T-helper 1 cell treated with Interleukin-12 subunit alpha and Interleukin-12 subunit beta and Interleukin-4 antibody, amounts not matched to agents 30 ng/mL and 1 ng/mL, for 36 hours (primary cell): ENCODE data around the gene S100A2. TPM values are rescaled to one million over a fixed set of nuclear protein-coding genes. Genes with fewer than 3 reads are reported as not detected.
"Not testable (repeated sequence)": the region's sequence is repeated elsewhere in the genome, so short reads cannot be mapped to it uniquely, and the experiment has no call there.

Experiments used
- intact Hi-C: fragments of 100-400 bp; cut with micrococcal nuclease; formaldehyde crosslinking; loops from one replicate; pipeline ENCODE4 v1.15.1; 2024
- total RNA-seq: library from RNA; stranded (reverse); gene quantifications from 2 replicates; pipeline ENCODE4 v1.2.3, GENCODE V29; 2022

The S100A2 gene
- total RNA-seq, 1 donor from 2014 or later, result 0.78 TPM

DNA sequence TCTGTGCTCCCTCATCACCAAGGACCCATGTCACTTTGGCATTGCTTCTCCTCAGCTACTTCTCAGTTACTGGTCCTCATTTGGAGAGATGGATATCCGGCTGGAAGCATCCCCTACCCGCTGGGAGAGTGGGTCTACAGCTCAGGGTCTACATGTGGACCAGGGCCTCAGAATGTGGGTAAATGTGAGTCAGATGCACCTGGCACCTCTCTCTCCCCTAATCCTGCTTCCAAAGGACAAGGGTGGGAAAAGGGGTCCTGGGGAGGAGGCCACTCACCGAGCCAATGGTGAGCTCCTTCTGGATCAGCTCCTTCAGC is 30.8 kb downstream of the S100A2 start:
- intact Hi-C loops, result loop anchor here (1.0 to 10.0 kb wide), 3 partner anchors 24 to 457 kb away; partner anchors contain the start of genes CREB3L4, RPS27 and SLC39A1

DNA sequence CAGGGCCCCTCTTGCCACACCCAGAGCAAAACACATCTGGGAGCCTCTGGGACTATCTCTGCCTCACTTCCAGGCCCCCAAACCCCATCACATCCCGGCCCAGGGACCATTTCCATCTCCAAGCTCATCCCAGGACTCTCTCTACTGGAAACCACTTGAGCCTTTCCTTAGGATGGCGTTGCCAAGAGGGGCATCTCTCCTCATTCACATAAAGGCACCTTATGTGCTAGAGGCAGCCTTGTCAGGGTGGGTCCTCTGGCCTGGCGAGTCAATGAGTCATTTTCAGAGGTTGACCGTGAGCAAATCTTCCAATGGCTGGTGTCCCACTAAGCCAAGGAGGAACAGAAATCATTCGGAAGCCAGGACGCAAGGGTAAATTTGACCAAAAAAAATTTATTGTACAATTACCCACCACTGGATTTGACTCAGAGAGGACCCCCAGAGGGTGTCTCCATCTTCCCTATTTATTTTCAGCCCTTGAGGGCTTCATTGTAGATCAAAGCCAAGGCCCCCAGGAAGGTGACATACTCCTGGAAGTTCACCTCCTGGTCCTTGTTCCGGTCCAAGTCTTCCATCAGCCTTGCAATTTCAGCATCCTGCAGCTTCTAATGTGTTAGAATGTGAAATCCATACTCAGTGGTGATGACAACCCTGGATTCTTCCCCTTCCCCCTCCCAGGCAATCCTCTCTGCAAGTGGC is 31.3 kb downstream of the S100A2 start:
- intact Hi-C loops, result loop anchor here (5.0 to 10.0 kb wide), 2 partner anchors 430 to 458 kb away; partner anchors contain the start of genes CREB3L4, RPS27 and SLC39A1

GRCh38 chr1:153533689-153534201 is 31.9 kb downstream of the S100A2 start:
- intact Hi-C loops, result loop anchor here (1.0 to 10.0 kb wide), 4 partner anchors 35 to 459 kb away; partner anchors contain the start of genes CREB3L4, RPS27 and SLC39A1

DNA sequence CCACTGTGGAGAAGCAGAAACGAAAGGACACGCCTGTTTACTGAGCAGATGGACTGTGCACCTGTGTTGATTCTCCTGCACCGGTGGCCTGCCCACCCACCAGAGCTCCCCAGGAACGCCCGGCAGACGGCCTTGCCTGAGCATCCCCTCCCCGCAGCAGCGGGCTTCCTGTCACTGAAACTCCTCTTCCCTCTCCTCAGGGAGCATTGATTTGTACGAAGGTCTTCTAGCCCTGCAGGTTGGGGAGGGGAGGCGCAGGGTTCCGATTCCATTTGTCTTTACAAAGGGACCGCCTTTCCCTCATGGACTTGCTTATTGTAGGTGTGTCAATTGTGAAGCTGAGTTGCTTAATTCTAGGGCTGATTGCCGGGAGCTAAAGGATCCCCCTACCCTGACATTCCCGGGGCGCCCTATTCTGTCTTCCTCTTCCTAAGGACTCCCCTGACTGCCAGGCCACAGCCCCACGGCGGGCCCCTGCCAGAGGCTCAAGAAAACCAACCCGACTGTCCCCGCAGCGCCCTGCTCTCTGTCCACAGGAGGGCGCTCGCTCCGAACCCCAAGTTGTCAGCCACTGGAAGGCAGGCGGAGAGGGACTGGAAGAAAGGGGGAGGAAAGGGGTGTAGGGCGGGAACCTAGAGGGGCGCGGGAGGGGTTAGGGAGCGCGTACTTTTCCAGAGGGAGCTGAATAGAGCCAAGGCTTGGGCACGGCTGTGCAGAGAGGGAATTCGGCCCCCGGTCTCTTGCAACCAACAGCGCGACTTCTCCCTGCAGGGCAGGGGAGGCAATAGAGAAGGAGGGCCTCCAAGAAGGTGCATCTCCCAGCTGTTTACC is 32.7 kb downstream of the S100A2 start:
- intact Hi-C loops, result loop anchor here (1.0 to 10.0 kb wide), 5 partner anchors 35 to 459 kb away; partner anchors contain the start of genes CREB3L4, RPS27 and SLC39A1

GRCh38 chr1:153532181-153532580 is 33.5 kb downstream of the S100A2 start:
- intact Hi-C loops, result loop anchor here (1.0 to 10.0 kb wide), 3 partner anchors 139 to 460 kb away; partner anchors contain the start of genes CREB3L4, RPS27 and SLC39A1

GRCh38 chr1:153531638-153532037 is 34.0 kb downstream of the S100A2 start:
- intact Hi-C loops, result loop anchor here (1.0 to 10.0 kb wide), 3 partner anchors 140 to 461 kb away; partner anchors contain the start of genes CREB3L4, RPS27 and SLC39A1

DNA sequence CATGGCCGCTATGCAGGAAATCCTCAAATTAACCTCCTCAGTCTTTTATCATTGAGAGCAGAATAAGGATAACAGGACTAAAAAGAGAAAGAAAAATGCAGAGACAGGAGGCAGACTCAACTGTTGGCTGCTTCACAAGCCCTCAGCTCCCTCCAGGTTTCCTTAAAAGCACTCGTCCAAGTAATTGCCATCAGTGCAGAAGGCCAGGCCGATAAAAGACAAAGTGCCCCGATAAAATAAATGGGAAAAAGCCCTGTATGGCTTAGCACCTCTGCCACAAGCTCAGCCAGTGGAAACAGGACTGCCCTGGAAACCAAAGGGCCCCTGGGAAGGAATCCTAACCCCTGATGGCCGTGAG is 38.0 kb downstream of the S100A2 start:
- intact Hi-C loops, result no loop called here

DNA sequence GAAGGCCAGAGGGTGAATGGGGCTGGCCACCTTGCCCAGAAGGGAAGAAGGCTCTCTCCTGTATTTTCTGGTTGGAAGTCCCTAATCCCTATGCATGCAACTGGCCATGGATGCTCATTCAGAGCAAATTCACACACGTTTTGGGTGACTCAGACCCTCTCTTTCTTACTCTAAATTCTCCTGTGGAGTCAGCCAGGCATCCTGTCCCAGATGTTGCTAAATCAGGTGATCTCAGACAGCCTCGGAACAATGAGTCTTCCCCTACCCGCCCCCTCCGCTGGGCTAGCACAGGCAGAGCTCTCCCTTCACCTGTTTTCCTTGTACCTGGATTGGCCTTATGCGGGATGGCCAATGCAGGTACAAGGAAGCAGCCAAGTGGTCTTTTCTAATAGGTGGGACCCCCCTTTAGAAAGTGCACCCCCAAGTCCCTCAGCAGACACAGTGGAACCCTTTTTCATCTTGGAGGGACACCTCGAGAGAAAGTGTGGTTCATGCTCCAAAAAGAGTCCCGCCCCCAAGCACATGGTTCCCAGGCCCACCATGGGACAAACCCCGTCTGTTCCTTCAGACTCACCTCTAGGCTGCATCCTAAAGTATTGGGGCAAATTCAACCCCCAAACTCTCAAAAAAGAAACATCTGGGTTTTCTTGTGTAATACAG is 38.5 kb downstream of the S100A2 start:
- intact Hi-C loops, result no loop called here

DNA sequence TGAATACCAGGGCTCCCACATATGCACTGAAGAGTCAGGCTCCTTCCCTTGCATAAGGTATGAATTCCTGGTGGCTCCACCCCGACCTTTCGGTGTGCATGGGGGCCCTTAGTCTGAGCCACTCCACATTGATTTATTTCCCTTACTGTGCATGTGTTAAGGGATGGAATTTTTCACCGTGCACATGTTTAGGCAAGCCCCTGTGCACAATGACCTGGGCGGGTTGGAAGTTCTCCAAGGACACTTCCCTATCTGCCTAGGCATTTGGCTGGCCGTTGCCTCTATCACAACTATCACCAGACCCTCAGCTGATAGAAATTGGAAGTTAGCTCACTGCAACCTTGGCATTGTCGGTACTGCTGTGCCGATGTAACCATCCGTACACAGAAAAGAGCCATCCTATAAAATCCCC is 39.5 kb downstream of the S100A2 start:
- intact Hi-C loops, result no loop called here

DNA sequence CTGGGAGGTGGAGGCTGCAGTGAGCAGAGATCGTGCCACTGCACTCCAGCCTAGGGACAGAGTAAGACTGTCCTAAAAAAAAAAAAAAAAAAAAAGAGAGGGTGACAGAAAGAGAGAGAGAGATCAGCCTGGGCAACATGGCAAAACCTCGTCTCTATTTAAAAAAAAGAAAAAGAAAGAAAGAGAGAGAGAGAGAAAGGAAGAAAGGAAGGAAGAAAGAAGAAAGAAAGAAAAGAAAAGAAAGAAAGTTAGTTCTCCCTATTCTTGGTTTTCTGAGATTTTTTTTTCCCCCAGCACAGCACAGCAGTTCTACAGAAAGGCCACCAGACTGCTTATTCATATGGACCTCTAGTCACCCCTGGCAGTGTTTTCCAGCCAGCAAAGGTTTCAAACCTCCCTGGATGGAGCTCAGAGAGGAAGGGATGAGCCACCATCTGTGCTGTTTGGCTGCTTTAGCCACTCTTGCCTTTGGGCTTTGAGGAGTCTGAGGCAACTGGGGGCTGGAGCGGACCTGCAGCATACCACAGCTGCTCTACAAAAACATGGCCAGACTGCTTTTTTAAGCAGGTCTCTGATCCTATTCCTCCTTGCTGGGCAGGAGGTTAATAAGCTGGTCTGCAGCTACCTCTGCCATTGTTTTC is 40.4 kb downstream of the S100A2 start:
- intact Hi-C loops, result no loop called here

GRCh38 chr1:153522353-153523048 is 43.1 kb downstream of the S100A2 start:
- intact Hi-C loops, result not testable (repeated sequence)

DNA sequence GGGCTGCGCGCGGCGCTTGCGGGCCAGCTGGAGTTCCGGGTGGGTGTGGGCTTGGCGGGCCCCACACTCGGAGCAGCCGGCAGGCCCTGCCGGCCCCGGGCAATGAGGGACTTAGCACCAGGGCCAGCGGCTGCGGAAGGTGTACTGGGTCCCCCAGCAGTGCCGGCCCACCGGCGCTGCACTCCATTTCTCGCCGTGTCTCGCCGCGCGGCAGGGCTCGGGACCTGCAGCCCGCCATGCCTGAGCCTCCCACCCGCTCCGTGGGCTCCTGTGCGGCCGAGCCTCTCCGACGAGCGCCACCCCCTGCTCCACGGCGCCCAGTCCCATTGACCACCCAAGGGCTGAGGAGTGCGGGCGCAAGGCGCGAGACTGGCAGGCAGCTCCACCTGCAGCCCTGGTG is 43.8 kb downstream of the S100A2 start:
- intact Hi-C loops, result not testable (repeated sequence)

GRCh38 chr1:153520818-153521476 is 44.7 kb downstream of the S100A2 start:
- intact Hi-C loops, result no loop called here

DNA sequence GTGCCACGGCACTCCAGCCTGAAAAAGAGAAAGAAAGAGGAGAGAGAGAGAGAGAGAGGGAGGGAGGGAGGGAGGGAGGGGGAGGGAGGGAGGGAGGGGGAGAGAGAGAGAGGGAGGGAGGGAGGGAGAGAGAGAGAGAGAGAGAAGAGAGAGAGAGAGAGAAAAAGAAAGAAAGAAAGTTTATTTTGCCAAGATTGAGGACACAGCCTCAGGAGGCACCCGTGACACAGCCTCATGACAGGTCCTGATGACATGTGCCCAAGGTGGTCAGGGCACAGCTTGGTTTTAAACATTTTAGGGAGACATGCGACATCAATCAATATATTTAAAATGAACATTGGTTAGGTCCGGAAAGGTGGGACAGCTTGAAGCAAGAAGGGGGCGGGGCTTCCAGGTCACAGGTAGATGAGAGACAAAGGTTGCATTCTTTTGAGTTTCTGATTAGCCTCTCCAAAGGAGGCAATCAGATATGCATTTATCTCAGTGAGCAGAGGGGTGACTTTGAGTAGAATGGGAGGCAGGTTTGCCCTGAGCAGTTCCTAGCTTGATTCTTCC is 45.4 kb downstream of the S100A2 start:
- intact Hi-C loops, result not testable (repeated sequence)

- intact Hi-C loops, result no loop called here
Measured at GRCh38 chr1:153519242-153519641, 46.4 kb downstream of the S100A2 start.

- intact Hi-C loops, result no loop called here
Measured at GRCh38 chr1:153515504-153516394, 49.9 kb downstream of the S100A2 start.

GRCh38 chr1:153513666-153514065 is 52.0 kb downstream of the S100A2 start:
- intact Hi-C loops, result loop anchor here (5.0 kb wide), 1 partner anchor 214 kb away; the partner anchor contains the start of gene INTS3

DNA sequence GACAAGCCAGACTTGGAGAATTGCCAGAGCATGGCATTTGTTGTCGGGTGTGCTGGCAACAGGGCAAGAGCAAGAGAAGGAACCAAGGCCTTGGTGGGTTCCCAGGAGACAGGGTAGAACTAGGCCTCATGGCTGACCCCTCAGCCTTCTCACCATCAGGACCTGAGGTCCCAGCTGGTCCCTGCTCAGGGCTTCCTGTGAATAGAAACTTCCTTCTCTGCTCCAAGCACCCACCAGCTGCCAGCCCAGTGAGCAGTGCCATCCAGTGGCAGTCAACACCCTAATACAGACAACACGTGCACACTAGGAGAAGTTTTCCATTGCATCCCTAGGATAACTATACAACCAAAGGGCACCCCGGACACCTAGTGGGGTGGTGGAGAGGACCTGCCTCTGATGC is 52.6 kb downstream of the S100A2 start:
- intact Hi-C loops, result loop anchor here (5.0 kb wide), 1 partner anchor 214 kb away; the partner anchor contains the start of gene INTS3
